HG03039 (cell line): ENCODE results near the gene TIAM1.

ENCODE experiments used
- ATAC-seq: cut with Tn5 transposase; IDR thresholded peaks from one replicate; pipeline ENCODE4 v1.9.1; 2021; ENCODE audit warnings: mild to moderate bottlenecking, moderate library complexity; ENCODE audit not compliant: unreplicated experiment

TIAM1 gene

GRCh38 chr21:31334648-31335121, 9.4 kb downstream of the TIAM1 start:
- ATAC-seq = no peak

- ATAC-seq = no peak
Measured at GRCh38 chr21:31332525-31332924, 11.5 kb downstream of the TIAM1 start.

GRCh38 chr21:31331231-31331630, 12.8 kb downstream of the TIAM1 start:
- ATAC-seq = no peak

- no peak for ATAC-seq
Measured at GRCh38 chr21:31330144-31330483, 13.9 kb downstream of the TIAM1 start.

GRCh38 chr21:31329456-31330143, 14.5 kb downstream of the TIAM1 start:
- no peak for ATAC-seq

GRCh38 chr21:31326522-31327242, 17.4 kb downstream of the TIAM1 start:
- ATAC-seq = peak; percentile 95

GRCh38 chr21:31318971-31319370, 25.1 kb downstream of the TIAM1 start:
- ATAC-seq = no peak

GRCh38 chr21:31317688-31318087, 26.4 kb downstream of the TIAM1 start:
- no peak for ATAC-seq

- ATAC-seq = no peak
Measured at GRCh38 chr21:31316488-31317169, 27.4 kb downstream of the TIAM1 start.

- ATAC-seq = no peak
Measured at GRCh38 chr21:31316072-31316471, 28.0 kb downstream of the TIAM1 start.

- ATAC-seq = no peak
Measured at GRCh38 chr21:31310750-31311149, 33.3 kb downstream of the TIAM1 start.

GRCh38 chr21:31308584-31308983, 35.5 kb downstream of the TIAM1 start:
- no peak for ATAC-seq

GRCh38 chr21:31305888-31306287, 38.2 kb downstream of the TIAM1 start:
- ATAC-seq = no peak

- no peak for ATAC-seq
Measured at GRCh38 chr21:31299291-31300147, 44.5 kb downstream of the TIAM1 start.

GRCh38 chr21:31298618-31299269, 45.3 kb downstream of the TIAM1 start:
- no peak for ATAC-seq

GRCh38 chr21:31297806-31298205, 46.3 kb downstream of the TIAM1 start:
- ATAC-seq = no peak

- ATAC-seq = no peak
Measured at GRCh38 chr21:31295676-31296075, 48.4 kb downstream of the TIAM1 start.

- ATAC-seq = no peak
Measured at GRCh38 chr21:31294691-31295090, 49.4 kb downstream of the TIAM1 start.

- no peak for ATAC-seq
Measured at GRCh38 chr21:31293986-31294385, 50.1 kb downstream of the TIAM1 start.

- no peak for ATAC-seq
Measured at GRCh38 chr21:31290765-31291164, 53.3 kb downstream of the TIAM1 start.
